Activated effector memory CD4-positive, alpha-beta T cell treated with anti-CD3 and anti-CD28 coated beads, Interleukin-2, amount 50 U/mL, for 16 hours (primary cell): ENCODE data around the gene LGR4.

Experiments used
- DNase-seq: peaks from one replicate; pipeline ENCODE4 v3.0.0-alpha.2; 2020

The LGR4 gene

GRCh38 chr11:27397624-27398399, 74.8 kb downstream of the LGR4 start:
- DNase-seq, result no peak

GRCh38 chr11:27396259-27396839, 76.2 kb downstream of the LGR4 start:
- DNase-seq, result no peak

GRCh38 chr11:27395556-27396258, 76.9 kb downstream of the LGR4 start:
- no peak for DNase-seq

- DNase-seq, result no peak
Measured at GRCh38 chr11:27394781-27395228, 77.8 kb downstream of the LGR4 start.

- no peak for DNase-seq
Measured at GRCh38 chr11:27392278-27393114, 80.1 kb downstream of the LGR4 start.

GRCh38 chr11:27391331-27392015, 81.1 kb downstream of the LGR4 start:
- DNase-seq, result no peak

DNA sequence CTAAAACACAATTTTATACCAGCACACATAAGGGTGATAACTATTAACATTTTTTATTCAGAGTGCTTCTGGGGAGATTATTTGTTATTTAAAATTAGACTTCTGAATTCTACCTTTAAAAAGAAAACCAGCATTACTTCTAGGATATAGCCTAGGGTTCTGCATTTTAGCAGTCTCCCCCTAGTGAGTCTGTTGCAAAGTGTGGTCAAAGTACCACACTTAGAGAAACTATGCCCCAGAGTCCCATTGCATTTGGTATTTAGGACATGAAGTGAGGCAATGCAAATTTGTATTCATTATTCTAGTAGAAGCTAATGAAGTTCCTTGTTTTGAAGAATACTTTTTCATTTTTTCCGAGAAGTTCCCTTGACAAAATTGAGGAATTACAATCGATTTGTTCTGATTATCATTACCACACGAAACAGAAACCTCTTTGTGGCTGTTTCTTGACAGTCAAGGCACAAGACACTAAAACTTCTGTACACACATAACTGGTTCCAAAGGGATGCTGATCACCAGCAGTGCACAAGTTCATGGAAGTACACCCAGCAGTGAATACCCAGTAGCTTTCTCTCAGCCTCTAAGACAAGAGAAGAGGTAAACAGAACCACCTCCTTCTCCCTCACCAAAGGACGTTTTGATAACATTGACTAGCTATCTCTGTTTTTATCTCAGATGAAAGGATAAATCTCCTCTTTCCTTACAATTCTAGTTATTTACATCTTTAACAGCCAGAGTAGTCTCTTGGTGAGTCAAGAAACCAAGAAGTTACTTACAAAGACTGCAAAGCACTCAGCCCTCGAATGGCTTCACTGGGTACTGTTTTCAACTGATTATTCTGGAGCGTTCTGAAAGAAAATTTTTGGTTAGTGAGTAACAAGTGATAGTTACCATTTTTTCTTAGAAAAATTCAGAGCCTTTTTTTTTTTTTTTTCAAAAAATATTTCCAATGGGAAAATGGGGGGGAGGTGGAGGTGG, 82.0 kb downstream of the LGR4 start:
- DNase-seq, result no peak

GRCh38 chr11:27388869-27389268, 83.7 kb downstream of the LGR4 start:
- DNase-seq, result no peak

- no peak for DNase-seq
Measured at GRCh38 chr11:27388001-27388400, 84.6 kb downstream of the LGR4 start.

- DNase-seq, result no peak
Measured at GRCh38 chr11:27387362-27387761, 85.2 kb downstream of the LGR4 start.

GRCh38 chr11:27386181-27386845, 86.3 kb downstream of the LGR4 start:
- DNase-seq, result no peak

DNA sequence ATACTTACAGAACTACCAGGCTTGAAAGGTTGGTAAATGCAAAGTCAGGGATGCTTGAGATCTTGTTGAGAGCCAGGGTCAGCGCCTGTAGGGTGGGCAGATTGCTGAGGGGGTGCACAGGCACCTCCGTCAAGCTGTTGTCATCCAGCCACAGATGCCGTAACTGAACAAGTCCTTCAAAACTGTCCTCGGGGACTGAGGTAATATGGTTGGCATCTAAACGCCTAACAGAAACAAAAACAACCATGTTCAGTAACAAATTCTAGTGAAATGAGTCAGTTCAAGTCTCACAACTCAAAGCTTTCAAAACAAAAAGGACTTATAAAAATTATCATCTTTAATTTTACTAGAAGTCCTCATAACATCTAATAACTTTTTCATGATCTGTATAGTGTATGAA, 87.3 kb downstream of the LGR4 start:
- no peak for DNase-seq

DNA sequence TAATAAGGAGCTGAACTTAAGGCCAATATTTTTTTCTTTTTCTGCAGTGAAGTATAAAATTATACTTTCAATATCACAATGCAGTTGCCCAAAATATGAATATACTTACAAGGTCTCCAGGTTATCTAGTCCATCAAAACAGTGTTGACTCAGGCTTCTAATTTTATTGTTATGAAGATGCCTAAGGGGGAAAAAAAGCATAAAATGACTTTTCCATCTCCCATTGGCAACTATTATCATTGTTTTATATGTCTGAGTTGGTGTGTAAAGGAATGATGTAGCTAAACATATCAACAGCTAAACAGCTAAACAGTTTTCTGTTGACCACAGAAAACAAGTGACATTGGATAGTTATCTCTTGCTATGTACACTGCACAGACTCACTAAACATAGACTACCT, 88.4 kb downstream of the LGR4 start:
- DNase-seq, result no peak

- no peak for DNase-seq
Measured at GRCh38 chr11:27383645-27384044, 88.9 kb downstream of the LGR4 start.

DNA sequence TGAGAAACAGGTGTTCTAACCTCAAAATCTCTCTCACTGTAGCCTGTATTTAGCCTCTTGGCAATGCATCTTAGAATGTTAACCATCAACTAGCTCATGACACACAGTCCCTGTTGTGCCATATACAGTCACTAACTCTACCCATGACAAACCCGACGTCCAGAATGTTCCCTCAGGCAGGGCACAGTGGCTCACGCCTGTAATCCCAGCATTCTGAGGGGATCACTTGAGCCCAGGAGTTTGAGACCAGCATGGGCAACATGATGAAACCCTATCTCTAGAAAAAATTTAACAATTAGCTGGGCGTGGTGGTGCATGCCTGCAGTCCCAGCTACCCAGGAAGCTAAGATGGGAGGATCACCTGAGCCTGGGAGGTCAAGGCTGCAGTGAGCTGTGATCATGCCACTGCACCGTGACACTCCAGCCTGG, 91.3 kb downstream of the LGR4 start:
- no peak for DNase-seq

- DNase-seq, result no peak
Measured at GRCh38 chr11:27380771-27381170, 91.8 kb downstream of the LGR4 start.

DNA sequence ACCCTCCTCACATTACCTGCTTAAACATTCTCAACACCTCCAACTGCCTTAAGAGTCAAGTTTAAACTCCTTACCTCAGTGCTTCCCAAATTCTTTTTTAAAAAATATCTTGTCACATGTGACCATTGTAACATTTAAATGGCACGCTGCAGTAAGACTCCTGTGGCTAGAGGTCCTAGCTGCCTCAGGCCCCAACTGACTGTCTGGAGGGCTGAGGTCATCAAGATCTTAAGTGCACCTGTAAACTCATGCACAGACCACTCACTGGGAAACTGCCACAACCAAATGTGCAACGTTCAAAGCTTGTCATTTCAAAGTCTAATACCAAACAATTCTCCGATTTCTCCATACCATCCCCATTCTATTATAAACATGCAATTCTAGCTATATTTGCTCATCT, 93.1 kb downstream of the LGR4 start:
- DNase-seq, result no peak

DNA sequence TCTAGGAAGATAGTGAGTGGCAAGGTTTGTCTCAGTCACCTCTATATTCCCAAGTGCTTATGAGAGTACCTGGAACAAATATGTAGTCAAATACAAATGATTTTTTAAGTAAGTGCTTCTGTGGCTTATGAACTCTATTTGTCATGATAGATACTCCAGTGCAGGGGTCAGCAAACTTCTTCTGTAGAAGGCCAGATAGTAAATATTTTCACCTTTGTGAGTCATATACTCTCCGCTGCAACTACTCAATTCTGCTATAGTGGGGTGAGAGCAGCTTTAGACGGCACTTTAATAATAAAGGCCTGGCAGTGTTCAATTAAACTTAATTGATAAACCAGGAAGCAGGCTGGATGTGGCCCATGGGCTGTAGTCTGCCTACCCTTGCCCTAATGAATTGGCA, 97.2 kb downstream of the LGR4 start:
- no peak for DNase-seq

DNA sequence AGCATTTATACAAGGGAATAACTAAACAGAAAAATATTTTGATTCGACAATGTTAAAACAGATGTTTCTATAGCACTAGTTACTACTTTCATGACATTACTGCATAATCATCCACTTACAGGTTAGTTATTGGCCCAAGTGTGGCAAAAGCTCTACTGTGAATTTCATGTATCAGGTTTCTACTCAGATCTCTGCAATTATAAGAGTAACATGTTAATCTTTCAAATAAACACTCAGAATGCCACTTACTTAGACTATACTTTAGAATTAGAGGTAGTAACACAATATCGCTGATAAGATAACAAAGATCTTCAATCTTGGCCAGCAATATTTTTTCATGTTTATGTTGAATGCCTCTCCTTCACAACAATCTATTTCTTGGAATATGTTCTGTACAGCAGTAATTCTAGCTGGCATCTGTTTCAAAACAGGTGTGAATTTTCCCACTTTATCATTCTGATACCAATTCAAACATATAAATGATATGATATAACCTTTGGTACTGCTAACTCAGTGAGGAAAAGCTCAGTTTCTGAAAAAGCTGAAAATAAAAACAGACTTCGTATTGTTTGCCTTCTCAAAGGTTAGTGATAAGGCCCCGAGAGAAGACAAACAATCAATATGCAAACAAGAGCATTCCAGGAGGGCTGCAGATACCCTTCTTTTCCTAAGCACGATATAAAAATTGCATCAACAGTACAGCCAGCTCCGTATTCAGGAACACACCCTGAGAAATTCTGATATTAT, 98.6 kb downstream of the LGR4 start:
- no peak for DNase-seq

- no peak for DNase-seq
Measured at GRCh38 chr11:27373392-27373791, 99.2 kb downstream of the LGR4 start.
